HG03520 (cell line): ENCODE measurements around the gene CCL19.

Experiments
- ATAC-seq: cut with Tn5 transposase; IDR thresholded peaks from one replicate; pipeline ENCODE4 v1.9.1; 2021; ENCODE audit warnings: mild to moderate bottlenecking, moderate library complexity; ENCODE audit not compliant: unreplicated experiment

The CCL19 gene

GRCh38 chr9:34642679-34643078 is 48.4 kb downstream of the CCL19 start:
- no peak for ATAC-seq
